WTC11 (cell line): ENCODE measurements around the gene CAB39L.

Source experiments
- ATF1 ChIP-seq: sonication (generic); formaldehyde crosslinking; IDR thresholded peaks from 2 replicates; pipeline ENCODE4 v1.8.1; 2023; ENCODE audit warnings: mild to moderate bottlenecking, moderate library complexity, missing genetic modification reagents
- CREB1 ChIP-seq: sonication (generic); formaldehyde crosslinking; IDR thresholded peaks from 2 replicates; pipeline ENCODE4 v1.8.0; 2023; ENCODE audit warnings: mild to moderate bottlenecking, missing genetic modification reagents
- CREM ChIP-seq: sonication (generic); formaldehyde crosslinking; IDR thresholded peaks from 2 replicates; pipeline ENCODE4 v1.8.1; 2022; ENCODE audit warnings: mild to moderate bottlenecking, missing genetic modification reagents, moderate library complexity
- E2F5 ChIP-seq: sonication (generic); formaldehyde crosslinking; IDR thresholded peaks from 2 replicates; pipeline ENCODE4 v1.8.1; 2022; ENCODE audit warnings: mild to moderate bottlenecking, moderate library complexity, missing genetic modification reagents
- IRF2 ChIP-seq: sonication (generic); formaldehyde crosslinking; IDR thresholded peaks from 2 replicates; pipeline ENCODE4 v1.8.0; 2022; ENCODE audit warnings: low read depth, missing genetic modification reagents, borderline replicate concordance
- NR2C2 ChIP-seq: sonication (generic); formaldehyde crosslinking; IDR thresholded peaks from 2 replicates; pipeline ENCODE4 v1.8.0; 2022; ENCODE audit warnings: mild to moderate bottlenecking, missing genetic modification reagents
- USF2 ChIP-seq: sonication (generic); formaldehyde crosslinking; IDR thresholded peaks from 2 replicates; pipeline ENCODE4 v1.8.1; 2023; ENCODE audit warnings: mild to moderate bottlenecking, missing genetic modification reagents, moderate library complexity
- ZBTB21 ChIP-seq: sonication (generic); formaldehyde crosslinking; IDR thresholded peaks from 2 replicates; pipeline ENCODE4 v1.8.1; 2023; ENCODE audit warnings: mild to moderate bottlenecking, missing genetic modification reagents, borderline replicate concordance
- ZNF671 ChIP-seq: fragments of 250-450 bp; sonication (Bioruptor Pico); IDR thresholded peaks from 2 replicates; pipeline ENCODE4 v1.8.0; 2021; ENCODE audit warnings: mild to moderate bottlenecking
- TF ChIP-seq, protein P1 (sequence below): fragments of 200-600 bp; IDR thresholded peaks from 2 replicates; pipeline ENCODE4 v1.8.0; 2022; ENCODE audit warnings: antibody characterized with exemption
- TF ChIP-seq, protein P2 (sequence below): sonication (generic); formaldehyde crosslinking; IDR thresholded peaks from 2 replicates; pipeline ENCODE4 v1.8.0; 2022; ENCODE audit warnings: mild to moderate bottlenecking, missing genetic modification reagents
- TF ChIP-seq, protein P3 (sequence below): sonication (generic); formaldehyde crosslinking; IDR thresholded peaks from 2 replicates; pipeline ENCODE4 v1.8.1; 2022; ENCODE audit warnings: low read depth, mild to moderate bottlenecking, moderate library complexity, missing genetic modification reagents, borderline replicate concordance
- TF ChIP-seq, protein P4 (sequence below): sonication (generic); formaldehyde crosslinking; IDR thresholded peaks from 2 replicates; pipeline ENCODE4 v1.8.0; 2023; ENCODE audit warnings: mild to moderate bottlenecking, missing genetic modification reagents

- TF ChIP-seq, protein P1, sequence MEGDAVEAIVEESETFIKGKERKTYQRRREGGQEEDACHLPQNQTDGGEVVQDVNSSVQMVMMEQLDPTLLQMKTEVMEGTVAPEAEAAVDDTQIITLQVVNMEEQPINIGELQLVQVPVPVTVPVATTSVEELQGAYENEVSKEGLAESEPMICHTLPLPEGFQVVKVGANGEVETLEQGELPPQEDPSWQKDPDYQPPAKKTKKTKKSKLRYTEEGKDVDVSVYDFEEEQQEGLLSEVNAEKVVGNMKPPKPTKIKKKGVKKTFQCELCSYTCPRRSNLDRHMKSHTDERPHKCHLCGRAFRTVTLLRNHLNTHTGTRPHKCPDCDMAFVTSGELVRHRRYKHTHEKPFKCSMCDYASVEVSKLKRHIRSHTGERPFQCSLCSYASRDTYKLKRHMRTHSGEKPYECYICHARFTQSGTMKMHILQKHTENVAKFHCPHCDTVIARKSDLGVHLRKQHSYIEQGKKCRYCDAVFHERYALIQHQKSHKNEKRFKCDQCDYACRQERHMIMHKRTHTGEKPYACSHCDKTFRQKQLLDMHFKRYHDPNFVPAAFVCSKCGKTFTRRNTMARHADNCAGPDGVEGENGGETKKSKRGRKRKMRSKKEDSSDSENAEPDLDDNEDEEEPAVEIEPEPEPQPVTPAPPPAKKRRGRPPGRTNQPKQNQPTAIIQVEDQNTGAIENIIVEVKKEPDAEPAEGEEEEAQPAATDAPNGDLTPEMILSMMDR: no peak
- TF ChIP-seq E2F5 (CRISPR knock-in tag) (no peak), ZNF671 (no peak), ATF1 (CRISPR knock-in tag) (no peak), CREM (no peak), NR2C2 (CRISPR knock-in tag) (no peak), CREB1 (CRISPR knock-in tag) (no peak), ZBTB21 (CRISPR knock-in tag) (no peak), USF2 (CRISPR knock-in tag) (no peak), IRF2 (CRISPR knock-in tag) (no peak)
- TF ChIP-seq, protein P2, sequence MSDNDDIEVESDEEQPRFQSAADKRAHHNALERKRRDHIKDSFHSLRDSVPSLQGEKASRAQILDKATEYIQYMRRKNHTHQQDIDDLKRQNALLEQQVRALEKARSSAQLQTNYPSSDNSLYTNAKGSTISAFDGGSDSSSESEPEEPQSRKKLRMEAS: no peak
- TF ChIP-seq, protein P3, sequence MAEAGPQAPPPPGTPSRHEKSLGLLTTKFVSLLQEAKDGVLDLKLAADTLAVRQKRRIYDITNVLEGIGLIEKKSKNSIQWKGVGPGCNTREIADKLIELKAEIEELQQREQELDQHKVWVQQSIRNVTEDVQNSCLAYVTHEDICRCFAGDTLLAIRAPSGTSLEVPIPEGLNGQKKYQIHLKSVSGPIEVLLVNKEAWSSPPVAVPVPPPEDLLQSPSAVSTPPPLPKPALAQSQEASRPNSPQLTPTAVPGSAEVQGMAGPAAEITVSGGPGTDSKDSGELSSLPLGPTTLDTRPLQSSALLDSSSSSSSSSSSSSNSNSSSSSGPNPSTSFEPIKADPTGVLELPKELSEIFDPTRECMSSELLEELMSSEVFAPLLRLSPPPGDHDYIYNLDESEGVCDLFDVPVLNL (CRISPR knock-in tag): no peak
- TF ChIP-seq, protein P4, sequence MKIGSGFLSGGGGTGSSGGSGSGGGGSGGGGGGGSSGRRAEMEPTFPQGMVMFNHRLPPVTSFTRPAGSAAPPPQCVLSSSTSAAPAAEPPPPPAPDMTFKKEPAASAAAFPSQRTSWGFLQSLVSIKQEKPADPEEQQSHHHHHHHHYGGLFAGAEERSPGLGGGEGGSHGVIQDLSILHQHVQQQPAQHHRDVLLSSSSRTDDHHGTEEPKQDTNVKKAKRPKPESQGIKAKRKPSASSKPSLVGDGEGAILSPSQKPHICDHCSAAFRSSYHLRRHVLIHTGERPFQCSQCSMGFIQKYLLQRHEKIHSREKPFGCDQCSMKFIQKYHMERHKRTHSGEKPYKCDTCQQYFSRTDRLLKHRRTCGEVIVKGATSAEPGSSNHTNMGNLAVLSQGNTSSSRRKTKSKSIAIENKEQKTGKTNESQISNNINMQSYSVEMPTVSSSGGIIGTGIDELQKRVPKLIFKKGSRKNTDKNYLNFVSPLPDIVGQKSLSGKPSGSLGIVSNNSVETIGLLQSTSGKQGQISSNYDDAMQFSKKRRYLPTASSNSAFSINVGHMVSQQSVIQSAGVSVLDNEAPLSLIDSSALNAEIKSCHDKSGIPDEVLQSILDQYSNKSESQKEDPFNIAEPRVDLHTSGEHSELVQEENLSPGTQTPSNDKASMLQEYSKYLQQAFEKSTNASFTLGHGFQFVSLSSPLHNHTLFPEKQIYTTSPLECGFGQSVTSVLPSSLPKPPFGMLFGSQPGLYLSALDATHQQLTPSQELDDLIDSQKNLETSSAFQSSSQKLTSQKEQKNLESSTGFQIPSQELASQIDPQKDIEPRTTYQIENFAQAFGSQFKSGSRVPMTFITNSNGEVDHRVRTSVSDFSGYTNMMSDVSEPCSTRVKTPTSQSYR (CRISPR knock-in tag): no peak
Observed at GRCh38 chr13:49450105-49450819, 6.4 kb upstream of the CAB39L start.
